K562 (cell line): Measurements from ENCODE around the gene CBX3. TPM values are rescaled to one million over a fixed set of nuclear protein-coding genes. Genes with fewer than 3 reads are reported as not detected.
A peak's percentile ranks its signal among the peaks of the same experiment; 100 is the strongest.

Experiments used
- ARNT ChIP-seq, 2 experiments: fragments of 450-650 bp; IDR thresholded peaks; 2 replicates each; pipeline ENCODE4 v1.6.1; 2016; ENCODE audit warnings: mild to moderate bottlenecking in 1 of 2
- CHD7 ChIP-seq: fragments of 200-600 bp; sonication (generic); IDR thresholded peaks from one replicate; pipeline ENCODE4 v1.6.1; 2012; ENCODE audit warnings: mild to moderate bottlenecking, low read depth, low read length, inconsistent platforms
- CTCFL ChIP-seq: IDR thresholded peaks from 2 replicates; pipeline ENCODE4 v1.6.1; 2011; ENCODE audit warnings: borderline replicate concordance, low read depth, mild to moderate bottlenecking, moderate library complexity, low read length; ENCODE audit not compliant: insufficient read depth, poor library complexity, severe bottlenecking
- HMG20B ChIP-seq: fragments of 250-450 bp; sonication (Bioruptor Pico); IDR thresholded peaks from 2 replicates; pipeline ENCODE4 v1.5.0; 2021; ENCODE audit warnings: mild to moderate bottlenecking
- PATZ1 ChIP-seq: fragments of 250-450 bp; sonication (Bioruptor Pico); IDR thresholded peaks from 2 replicates; pipeline ENCODE4 v1.5.0; 2020; ENCODE audit warnings: mild to moderate bottlenecking, borderline replicate concordance
- RFX1 ChIP-seq: fragments of 450-650 bp; IDR thresholded peaks from 2 replicates; pipeline ENCODE4 v1.6.1; 2016; ENCODE audit warnings: mild to moderate bottlenecking, moderate library complexity
- SFPQ ChIP-seq: fragments of 200-400 bp; formaldehyde crosslinking; IDR thresholded peaks from 2 replicates; pipeline ENCODE4 v1.6.1; 2017; ENCODE audit warnings: mild to moderate bottlenecking, low read depth, low read length, moderate library complexity
- ZNF644 ChIP-seq: fragments of 200-800 bp; sonication (Bioruptor generic); IDR thresholded peaks from 2 replicates; pipeline ENCODE4 v1.6.1; 2016; ENCODE audit warnings: low read depth, missing genetic modification characterization, missing compliant biosample characterization
- polyA plus RNA-seq, 8 experiments: library from polyadenylated mRNA; depleted of rRNA in 4 of 8; stranded (reverse) in 5 of 8; unstranded in 3 of 8; fragments of >200 nt; fragmentation: Nextera tagmentation in 2 of 8; fragmentation: Illumina TruSeq in 1 of 8; extraction: Ambion mirVana in 2 of 8; extraction: Trizol in 1 of 8; gene quantifications; 2 replicates each; pipeline versions ENCODE4 v1.2.1 to v1.2.3, GENCODE V29; 2011 to 2014; ENCODE audit warnings: inconsistent platforms in 1 of 8, missing spikeins in 1 of 8
- total RNA-seq, 7 experiments: library from RNA; depleted of rRNA in 6 of 7; stranded (reverse); fragments of >200 nt in 6 of 7; fragmentation: Illumina TruSeq in 2 of 7; extraction: Trizol in 2 of 7; gene quantifications; 2 replicates each; pipeline versions ENCODE4 v1.2.1 to v1.2.3, GENCODE V29; 2011 to 2021; ENCODE audit warnings: low replicate concordance in 1 of 7

CBX3 gene
- total and polyA plus RNA-seq, 9 of the 15 experiments (the other 6 are each of a cell fraction or from before 2014, with no cell fraction given), result 198 to 413 (median 328) TPM

- TF ChIP-seq CHD7, result no peak
- TF ChIP-seq CTCFL, result no peak
- peak in 1 of 2 experiments; percentile 71; a peak in 1 of 4 replicates for TF ChIP-seq ARNT (IDR thresholded peaks at IDR 0.05)
- TF ChIP-seq RFX1, result no peak
- TF ChIP-seq SFPQ, result no peak
- no peak for TF ChIP-seq PATZ1 (CRISPR knock-in tag)
- no peak for TF ChIP-seq HMG20B (CRISPR knock-in tag)
- TF ChIP-seq ZNF644 (tag), result peak; percentile 89
These were observed at the start of gene CBX3 (continued) for GRCh38 chr7:26201247-26202018.
